COR-L47 (cell line): ENCODE data around the gene ERC1.
"Not testable (repeated sequence)": the region's sequence is repeated elsewhere in the genome, so short reads cannot be mapped to it uniquely, and the experiment has no call there.

Source experiments
- DNase-seq: peaks from one replicate; lab custom pipeline; 2025; lab: John Stamatoyannopoulos, UW

The ERC1 gene

DNA sequence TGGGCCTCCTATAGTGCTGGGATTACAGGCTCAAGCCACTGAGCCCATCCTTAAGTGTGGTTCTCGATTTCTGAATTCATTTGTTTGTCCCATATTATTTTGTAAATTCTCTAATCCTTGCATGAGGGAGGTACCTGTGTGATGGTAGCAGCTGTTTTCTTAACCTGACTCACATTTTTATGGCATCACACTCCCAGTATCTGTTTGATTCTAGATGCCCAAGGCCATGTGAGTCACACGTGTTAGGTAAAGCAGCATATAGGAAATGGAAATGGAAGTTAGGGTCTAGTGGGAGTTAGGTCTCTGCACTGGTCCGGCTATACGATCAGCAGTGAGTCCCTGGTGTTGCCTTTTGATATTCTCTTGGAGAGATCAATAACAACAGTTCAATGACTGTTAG is 198.1 kb downstream of the ERC1 start:
- no peak for DNase-seq

DNA sequence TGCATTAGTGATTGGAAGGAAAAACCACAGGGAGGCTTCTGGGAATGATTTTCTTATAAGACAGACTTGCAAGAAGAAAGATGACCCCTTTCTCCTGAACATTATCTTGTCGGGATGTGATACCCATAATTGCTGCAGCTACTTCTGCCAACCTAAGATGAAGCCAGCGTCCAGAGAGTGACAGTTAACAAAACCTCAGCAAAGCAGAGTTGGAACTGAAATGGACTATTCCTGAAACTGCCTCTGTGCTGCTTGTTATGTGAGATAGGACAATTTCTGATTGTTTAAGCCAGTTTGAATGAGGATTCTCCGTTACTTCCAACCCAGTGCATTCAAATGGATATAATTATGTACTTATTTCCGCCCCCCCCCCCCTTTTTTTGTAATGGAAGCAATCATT is 204.5 kb downstream of the ERC1 start:
- DNase-seq: no peak

DNA sequence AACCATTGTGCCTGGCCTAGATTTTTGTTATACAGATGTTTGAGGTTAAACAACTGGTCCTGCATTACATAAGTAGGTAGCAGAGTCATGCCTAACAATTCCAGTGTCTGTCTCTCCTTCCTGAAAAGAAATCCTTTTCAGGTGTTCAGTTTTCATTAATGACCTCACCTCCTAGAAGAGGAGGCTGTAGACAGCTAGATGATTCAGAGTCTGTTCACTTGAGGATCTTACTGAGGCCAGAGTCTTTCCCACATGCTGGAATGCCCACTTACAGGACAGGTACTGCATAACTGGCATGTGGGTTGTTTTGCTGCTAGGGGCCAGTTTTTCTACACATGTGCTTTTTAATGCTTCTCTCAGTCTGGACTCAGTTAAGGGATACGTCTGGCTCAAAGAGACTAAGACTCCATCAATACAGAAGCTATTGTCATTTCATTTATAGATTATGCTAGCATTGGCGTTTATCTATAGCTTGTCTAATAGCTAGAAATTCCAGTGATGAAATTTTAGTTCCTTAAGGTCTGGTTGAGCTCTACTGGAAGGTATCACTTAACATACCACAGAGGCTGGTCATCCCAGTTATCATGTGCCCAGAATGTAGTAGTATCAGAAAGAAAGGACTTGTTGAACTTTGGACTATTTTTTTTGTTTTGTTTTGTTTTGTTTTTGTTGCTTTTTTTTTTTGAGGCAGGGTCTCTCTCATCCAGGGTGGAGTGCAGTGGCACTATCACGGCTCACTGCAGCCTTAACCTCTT is 206.4 kb downstream of the ERC1 start:
- DNase-seq: no peak

DNA sequence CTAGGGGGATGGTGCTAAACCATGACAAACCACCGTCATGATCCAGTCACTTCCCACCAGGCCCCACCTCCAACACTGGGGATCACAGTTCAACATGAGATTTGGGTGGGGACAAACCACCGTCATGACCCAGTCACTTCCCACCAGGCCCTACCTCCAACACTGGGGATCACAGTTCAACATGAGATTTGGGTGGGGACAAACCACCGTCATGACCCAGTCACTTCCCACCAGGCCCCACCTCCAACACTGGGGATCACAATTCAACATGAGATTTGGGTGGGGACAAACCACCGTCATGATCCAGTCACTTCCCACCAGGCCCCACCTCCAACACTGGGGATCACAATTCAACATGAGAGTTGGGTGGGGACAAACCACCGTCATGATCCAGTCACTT is 207.8 kb downstream of the ERC1 start:
- DNase-seq: not testable (repeated sequence)

DNA sequence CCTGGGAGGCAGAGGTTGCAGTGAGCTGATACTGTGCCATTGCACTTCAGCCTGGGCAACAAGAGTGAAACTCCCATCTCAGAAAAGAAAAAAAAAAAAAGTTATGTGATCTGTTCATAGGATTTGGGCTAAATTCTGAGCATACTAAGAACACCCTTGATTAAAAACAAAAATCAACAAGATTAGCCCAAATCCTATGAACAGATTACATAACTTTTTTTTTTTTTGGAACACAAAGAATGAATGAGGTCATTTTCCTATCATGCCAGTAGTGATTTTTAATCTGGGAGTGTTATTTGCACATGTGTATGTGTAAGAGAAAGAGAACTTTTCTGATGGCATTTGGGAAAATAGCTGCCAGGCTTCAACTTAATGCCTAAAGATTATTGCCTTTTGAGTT is 208.7 kb downstream of the ERC1 start:
- no peak for DNase-seq

DNA sequence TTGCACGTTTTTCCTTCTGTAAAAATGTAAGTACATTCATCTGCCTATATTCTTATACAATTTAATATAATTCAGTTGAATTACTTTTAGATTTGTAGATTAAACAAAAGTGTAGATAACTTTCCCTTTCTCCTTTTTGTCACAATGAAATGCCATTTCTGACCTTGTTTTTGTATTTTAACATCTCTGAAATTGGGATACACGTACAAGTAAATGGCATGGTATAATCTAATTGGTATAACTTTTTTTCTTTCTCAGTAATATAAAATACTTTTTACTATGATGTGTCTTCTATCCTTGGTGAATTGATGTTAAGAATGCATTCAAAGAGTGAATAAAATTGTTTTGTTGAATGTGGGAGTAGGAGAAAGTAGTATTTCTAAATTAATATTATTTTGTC is 210.0 kb downstream of the ERC1 start:
- no peak for DNase-seq

DNA sequence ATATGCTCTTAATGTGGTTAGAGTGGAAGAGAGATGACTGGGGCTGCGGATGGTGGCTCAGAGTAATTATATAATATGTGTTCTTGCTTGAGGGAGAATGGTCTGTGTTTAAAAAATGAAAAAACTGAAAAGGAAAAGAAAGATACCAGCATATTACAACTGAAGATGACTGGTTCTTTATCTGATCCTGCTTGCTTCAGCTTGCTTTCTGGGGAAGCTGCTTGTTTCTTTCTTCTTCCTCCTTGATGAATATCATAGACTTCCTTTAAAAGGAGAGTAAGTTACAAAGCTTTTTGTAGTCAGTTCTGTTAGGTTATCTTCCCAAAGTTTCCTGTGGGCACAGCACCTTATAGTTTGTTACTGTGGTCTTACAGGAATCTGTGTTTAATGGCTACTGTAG is 210.9 kb downstream of the ERC1 start:
- DNase-seq: no peak

DNA sequence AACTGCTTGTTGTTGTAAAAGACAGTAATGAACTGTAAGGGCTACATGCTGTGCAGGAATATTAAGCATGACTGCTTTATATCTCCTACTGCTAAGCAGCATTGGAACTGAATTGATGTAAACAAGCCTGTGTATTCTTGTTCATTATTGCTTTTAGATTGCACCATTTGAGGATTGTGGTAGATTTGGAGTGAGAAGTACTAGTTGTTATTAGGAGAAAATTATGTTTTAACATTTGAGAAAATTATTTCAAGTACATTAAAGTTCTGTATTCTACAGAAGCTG is 212.7 kb downstream of the ERC1 start:
- peak; percentile 15 for DNase-seq

DNA sequence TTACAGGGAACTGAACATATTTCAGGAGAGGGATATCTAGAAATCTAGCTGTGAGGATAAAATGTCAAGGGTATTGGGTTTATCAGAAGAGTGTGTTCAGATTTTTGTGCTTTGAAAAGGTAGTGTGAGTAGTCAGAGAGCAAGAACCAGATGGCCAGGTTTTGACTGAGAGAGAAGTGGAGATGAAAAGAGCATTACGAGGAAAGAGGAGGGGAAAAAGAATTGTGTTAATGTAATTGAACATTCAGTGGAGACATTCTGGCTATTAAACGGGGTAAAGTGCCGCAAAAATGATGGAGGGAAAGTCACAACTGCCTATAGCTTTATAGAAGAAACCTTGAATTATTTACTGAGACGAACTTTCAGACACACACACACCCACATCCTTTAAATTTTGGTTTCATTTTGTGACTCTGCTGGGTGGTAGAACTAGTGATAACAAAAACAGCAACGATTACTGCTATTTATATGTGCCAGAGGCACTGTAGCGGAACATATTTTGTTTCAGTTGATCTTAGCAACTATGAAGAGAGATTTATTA is 213.6 kb downstream of the ERC1 start:
- DNase-seq: no peak

DNA sequence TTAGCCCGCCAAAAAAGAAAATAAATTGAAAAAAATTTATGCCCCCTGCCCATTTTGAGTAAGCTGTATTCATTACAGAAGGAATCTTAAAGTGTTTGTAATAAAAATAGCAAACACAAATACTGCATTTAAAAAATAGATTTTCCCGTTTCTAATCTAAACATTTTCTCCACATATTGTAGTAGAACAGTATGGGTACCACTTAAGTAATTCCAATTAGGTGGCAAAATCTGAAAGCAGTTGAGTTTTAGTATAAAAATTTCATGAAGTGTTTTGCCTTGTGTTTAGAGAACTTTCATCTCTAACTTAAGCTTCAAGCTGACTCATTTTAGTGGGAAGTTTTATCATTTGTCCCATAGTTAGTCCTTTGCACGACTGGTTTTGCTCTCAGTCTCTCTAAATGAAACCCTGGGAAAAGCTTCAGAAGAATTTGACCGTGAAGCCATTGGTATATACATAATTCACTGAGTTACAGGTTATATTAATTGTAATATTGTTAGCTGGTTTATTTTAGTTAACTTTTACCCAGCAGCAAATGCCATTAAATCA is 214.6 kb downstream of the ERC1 start:
- DNase-seq: no peak

DNA sequence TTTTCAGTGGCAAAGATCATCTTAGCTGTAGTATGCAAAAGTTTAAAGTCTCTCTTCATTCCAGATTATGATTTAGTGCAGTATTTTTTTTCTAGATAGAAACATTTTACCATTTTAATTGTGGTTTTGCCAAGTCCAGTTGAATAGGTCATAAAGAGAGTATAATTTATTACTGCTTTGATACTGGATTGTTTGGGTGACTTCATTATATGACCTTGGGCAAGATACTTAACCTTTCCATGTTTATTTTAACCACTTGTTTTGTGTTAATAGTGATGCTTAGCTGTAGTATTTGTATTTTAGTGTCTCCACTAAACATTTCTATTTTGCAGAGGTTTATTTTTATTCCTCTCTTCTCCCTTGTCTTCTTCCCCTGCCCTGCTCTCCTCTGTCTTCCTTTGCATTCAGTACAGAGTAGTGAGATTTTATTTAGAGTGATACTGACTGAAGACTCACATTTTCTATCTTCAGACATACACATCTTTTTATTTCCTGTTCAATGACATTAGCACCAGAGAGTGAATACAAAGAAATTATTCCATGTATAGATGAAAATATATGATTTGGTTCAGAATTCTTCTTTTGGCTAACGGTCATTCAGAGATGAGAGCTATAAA is 215.2 kb downstream of the ERC1 start:
- no peak for DNase-seq

DNA sequence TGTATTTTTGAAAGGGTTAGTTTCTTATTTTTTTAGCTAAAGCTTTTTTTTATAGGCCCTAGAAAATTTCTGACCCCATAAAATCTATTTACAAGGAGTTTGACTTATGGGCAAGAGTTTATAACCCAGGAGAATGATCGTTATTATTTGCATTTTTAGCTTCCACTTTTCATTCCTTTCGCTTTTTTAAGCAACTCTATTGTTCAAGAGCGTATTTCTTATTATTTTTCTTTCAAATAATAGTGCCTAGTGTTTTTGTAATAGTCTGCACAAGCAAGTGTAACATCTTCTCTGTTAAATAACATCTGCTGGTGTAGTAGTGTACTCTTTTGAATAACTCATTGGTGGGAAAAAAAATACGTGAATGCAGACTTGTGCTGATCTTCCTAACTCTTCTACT is 216.3 kb downstream of the ERC1 start:
- DNase-seq: no peak

DNA sequence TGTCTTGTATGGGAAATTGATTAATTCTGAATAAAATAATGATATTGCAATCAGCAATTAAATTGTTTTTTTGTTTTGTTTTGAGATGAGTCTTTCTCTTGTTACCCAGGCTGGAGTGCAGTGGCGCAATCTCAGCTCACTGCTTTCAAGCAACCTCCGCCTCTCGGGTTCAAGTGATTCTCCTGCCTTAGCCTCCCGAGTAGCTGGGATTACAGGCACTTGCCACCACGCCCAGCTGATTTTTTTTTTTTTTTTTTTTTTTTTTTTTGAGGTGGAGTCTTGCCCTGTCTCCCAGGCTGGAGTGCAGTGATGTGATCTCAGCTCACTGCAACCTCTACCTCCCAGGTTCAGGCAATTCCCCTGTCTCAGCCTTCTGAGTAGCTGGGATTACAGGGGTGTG is 217.7 kb downstream of the ERC1 start:
- DNase-seq: not testable (repeated sequence)

DNA sequence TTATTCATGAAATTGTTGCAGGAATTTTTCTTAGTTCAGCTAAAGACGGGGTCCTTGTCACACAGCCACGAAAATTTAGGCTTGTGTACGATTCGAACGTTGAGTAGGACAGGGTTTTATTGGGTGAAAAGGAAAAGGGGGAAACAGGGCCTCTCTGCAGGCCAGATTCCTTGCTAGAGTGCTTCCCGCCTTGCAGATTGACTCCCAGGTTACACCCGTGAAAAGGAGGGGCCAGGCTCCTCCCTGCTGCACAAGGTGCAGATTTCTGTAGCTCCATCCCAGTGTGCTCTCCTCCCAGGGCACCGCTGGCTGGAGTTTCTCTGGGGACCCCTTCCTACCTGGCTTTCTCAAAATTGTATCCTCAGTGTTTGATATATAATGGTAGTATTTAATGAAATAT is 221.5 kb downstream of the ERC1 start:
- no peak for DNase-seq

DNA sequence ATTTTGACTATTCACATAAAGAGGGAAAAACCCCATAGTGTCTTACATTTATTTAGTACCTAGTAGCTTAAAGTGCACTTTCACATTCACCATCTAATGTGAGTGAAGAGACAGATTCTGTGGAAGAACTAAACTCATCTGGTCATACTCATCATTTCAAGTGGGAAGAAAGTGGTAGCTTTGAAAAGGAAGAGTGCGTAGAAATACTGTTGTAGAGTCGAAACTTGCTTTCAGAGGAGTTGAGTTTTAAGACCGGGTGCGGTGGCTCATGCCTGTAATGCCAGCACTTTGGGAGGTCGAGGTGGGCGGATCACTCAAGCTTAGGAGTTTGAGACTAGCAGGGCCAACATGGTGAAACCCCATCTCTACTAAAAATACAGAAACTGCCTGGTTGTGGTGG is 222.2 kb downstream of the ERC1 start:
- no peak for DNase-seq

DNA sequence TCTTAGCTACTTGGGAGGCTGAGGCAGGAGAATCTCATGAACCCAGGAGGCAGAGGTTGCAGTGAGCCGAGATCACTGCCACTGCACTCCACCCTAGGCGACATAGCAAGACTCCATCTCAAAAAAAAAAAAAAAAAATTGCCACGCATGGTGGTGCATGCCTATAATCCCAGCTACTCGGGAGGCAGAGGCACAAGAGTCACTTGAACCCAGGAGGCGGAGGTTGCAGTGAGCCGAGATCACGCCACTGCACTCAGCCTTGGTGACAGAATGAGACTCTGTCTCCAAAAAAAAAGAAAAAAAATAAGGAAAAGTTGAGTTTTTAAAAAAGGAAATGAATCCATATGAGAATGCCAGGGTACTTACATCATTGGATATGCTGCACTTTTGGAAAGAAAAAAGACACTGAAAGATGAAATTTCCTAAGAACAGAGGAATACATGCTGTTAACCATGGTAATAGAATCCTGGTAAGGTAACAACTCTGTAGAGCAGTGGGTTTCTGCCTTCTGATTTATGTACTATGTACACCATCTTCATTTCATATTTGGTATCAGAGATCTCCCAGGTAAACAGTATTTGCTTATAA is 222.7 kb downstream of the ERC1 start:
- DNase-seq: no peak

DNA sequence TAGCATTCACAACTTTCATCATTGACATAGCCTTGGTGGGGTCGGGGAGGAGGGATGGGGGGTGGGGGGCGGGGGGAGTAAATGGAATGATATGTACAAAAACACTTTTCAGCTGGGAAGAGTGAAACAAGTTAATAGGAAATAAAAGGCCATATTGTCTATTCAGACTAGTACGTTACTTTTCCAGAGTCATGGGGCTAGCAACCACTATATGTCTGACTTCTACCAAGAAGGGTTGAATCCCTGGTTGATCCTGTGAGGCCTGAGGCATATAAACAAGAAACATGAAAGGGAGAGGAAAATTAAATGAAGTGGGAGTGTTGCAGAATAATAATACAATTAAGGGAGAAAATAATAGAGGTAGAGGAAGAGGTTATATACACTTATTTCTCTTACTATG is 225.5 kb downstream of the ERC1 start:
- no peak for DNase-seq

DNA sequence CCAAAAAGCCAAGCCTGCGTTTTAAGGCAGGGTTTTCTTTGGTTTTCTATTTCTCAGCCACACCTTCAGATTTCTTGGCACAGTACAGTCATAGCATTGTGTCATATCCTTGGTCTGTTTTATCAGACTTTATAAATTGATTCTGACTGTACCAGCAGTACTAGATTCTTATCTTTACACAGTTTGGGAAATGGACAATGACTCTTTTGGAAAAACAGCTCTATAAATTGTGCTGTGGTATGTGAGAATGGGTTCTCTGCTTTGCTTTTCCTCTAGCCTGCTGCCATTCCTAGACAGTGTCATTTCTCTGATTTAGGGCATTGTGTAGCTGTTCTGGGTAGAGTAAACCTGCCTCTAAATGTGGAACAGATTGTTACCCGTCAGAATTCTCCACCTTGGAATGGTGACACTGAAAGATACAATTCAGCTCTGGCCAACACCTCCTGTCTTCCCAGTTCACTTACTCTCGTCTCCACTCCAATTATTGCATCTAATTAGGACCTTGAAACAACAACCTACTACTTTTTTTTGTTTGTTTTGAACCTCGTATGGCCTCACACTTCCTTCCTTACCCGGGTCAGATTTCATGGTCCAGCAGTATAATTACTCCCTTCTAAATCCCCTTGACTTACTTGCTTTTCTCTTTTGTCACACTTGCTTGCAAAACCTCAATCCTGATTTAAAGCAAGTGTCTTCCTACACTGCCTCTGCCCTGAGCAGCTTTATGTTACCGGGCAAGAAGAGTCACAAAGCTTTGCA is 226.3 kb downstream of the ERC1 start:
- DNase-seq: peak; percentile 32

DNA sequence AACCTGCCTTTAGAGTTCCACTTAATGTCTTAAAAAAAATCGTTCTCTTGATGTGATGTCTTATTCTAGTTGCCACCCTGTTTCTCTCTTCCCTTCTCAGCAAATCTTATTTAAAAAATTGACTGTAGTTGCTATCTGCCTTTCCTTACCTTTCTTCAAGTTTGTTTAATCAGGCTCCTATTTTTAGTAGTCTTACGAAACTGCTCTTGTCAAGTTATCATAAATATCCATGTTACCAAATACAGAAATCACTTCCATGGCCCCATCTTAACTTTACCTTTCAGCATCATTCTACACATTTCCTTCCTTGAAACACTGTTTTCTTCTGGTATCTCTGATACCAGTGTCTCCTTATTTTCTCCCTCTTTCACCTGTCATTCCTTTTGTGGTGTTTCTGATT is 227.3 kb downstream of the ERC1 start:
- DNase-seq: no peak

DNA sequence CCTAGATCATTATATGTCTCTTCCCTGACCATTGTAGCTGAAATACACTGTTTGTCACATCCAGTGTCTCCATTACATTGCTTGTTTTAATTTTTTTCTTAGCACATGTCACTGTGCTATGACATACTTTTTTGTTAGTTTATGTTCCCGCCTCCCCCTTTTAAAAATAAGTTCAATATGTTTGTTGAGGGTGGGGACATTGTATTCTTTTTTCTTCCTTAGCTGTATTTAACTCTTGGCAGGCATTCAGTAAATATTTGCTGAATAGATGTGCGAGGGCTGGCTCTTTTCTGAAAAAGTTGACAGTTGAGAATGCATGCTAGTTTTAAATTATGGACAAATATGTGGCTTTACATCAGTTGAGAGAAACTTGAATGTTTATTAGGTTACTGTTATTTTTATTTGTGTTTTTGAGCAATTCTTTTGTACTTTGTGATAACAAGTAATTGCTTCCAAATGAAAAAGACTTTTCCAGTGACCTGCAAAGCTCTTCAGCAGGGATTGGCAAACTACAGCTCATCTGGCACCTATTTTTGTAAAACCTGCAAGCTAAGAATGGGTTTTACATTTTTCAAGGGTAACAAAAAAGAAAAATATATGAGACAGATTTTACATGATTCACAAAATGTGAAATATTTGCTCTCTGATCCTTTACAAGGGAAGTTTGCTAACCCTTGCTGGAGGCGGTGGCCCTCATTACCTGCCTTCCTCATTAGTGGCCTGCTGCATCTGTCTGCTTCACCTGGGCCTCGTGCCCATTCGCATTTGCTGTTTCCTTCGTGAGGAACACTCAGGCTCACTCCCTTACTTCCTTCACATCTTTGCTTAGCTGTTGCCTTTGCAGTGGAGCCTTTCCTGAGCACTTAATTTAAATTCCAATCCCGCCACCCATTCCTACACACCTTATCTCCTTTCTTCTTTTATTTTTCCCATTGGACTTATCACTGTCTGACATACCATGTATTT is 229.4 kb downstream of the ERC1 start:
- peak; percentile 83 for DNase-seq

DNA sequence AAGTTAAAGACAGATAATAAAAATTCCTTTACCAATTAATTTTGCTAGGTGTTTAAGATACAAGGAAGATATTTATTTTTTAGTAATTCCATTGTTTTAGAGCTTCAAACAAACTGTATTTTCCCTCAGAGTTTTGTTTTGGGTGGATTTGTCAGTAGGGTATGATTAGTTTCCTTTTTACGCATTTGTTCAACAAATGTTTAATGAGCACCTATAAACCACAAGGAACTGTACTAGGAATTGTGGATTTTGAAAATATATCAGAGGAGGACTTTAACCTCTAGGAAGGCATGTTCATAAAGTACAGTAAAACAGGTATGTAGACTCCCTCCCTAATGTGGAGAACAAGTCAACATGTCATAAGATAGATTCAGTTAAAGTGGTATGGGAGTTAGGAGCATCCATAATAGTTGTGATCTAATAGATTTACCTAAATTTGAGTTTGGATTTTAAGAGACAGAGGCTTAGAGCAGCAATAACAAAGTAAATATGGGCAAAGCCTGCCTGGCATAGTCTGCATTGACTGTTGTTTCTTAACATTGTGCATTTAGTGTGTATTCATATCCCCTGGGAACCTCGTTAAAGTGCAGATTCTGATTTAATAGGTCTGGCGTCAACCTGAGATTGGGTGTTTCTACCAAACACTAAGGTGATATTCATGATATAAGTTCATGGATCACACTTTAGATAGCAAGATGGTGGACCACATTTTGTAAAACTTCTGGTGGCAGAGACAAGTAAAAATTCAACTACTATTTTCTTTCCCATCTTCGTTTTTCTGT is 232.0 kb downstream of the ERC1 start:
- DNase-seq: no peak
